ENCODE results near the gene DNAL4. TPM values are rescaled to one million over a fixed set of nuclear protein-coding genes. Genes with fewer than 3 reads are reported as not detected.
A peak's percentile ranks its signal among the peaks of the same experiment; 100 is the strongest.

Gene DNAL4, protein sequence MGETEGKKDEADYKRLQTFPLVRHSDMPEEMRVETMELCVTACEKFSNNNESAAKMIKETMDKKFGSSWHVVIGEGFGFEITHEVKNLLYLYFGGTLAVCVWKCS
- total RNA-seq: 10 to 100 TPM in 1 of 2 experiments, 1 to 10 TPM in 1; 9.3 to 12.0 TPM

- Mint-ChIP-seq H3K36me3 (peaks cover 2% of the 10 kb centered on the region), H3K4me1 (peaks cover 24% of the 10 kb centered on the region), H3K27me3 (peaks cover 5% of the 10 kb centered on the region), H3K27ac (peak within 1 kb of the TSS; percentile 80), H3K9me3 (peaks cover 2% of the 10 kb centered on the region), H3K4me3 (peak within 1 kb of the TSS; percentile 90)
- DNase-seq (peak; percentile 83), ATAC-seq (ENCODE audit: low read depth) (peak; percentile 94)
- POLR2A ChIA-PET: interaction anchor here (1.1 kb wide), 1 partner anchor 34 kb away, joined by 3 read pairs; no protein-coding TSS in a partner anchor
Measured at GRCh38 chr22:38793721-38794466, at the start of gene DNAL4. TSS of gene DNAL4 (minus strand) at chr22:38794143. CDS start at chr22:38782731, 11,412 bp downstream.

DNA sequence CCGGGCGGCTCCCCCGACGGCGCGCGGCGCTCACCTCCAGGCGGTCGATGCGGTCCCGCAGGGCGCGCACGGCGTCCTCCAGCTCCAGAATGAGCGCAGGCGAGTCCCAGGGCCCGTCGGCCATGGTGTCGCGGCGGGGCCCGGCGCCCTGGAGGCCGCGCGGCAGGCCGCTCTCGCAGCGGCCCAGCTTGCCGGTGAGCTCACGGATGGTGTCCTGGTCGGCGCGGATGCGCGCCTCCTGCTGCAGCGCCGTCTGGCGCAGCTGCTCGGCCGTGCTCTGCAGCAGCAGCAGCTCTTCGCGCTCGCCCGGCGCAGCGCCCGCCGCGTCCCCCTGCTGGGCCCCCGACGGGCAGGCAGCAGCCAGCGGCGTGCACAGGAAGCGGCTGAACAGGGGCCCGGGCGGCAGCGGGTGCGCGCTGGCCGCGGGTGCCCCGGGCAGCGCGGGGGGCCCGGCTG is 49.3 kb upstream of the DNAL4 start:
- Mint-ChIP-seq H3K4me1 (peaks cover 5% of the 10 kb centered on the region), H3K36me3 (no peaks in the 10 kb centered on the region), H3K9me3 (no peaks in the 10 kb centered on the region), H3K4me3 (no peak overlapping the region), H3K27ac (no peak overlapping the region), H3K27me3 (peaks cover 63% of the 10 kb centered on the region)
- POLR2A ChIA-PET: interaction anchor here (0.7 to 1.8 kb wide), 4 partner anchors 8 to 201 kb away, joined by 3 to 10 read pairs (median 3); partner anchors contain the start of gene SUN2
- ATAC-seq (ENCODE audit: low read depth) (peak; percentile 90), DNase-seq (peak; percentile 74)

DNA sequence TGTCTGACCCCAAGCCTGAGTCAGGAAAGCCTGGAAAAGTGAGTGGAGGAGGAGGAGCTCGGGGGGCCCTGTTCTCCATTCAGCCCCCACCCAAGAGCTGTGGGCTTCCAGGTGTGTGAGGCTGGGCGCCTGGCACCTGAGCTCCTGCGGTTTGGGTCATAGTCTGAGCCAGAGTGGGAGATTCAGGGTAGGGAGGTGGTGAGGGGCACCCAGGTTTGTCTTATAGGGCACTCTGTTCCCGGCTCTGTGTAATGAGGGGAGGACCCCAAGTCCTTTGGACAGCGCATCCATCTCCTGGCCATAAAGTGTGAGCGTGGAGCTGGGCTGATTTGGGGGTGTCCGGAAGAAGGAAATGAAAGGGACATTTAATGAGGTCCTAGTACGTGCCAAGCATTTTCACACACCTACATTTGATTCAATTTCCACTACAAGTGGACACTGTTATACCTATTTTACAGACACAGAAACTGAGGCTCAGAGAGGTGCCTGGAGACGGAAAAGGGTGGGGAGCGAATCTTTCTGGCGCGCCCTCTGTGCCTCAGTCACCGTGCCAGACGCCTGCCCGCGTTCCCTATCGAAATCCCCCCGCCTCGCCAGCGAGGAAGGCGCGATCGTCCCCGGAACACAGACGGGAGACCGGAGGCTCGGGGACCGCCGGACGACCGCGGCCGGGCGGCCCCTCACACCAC is 48.7 kb upstream of the DNAL4 start:
- Mint-ChIP-seq H3K27me3 (peaks cover 61% of the 10 kb centered on the region), H3K4me3 (peak overlapping the region; percentile 72), H3K36me3 (no peaks in the 10 kb centered on the region), H3K9me3 (no peaks in the 10 kb centered on the region), H3K4me1 (peaks cover 5% of the 10 kb centered on the region), H3K27ac (no peak overlapping the region)
- DNase-seq: no peak
- no peak for ATAC-seq (ENCODE audit: low read depth)
- POLR2A ChIA-PET: interaction anchor here (0.7 to 1.8 kb wide), 4 partner anchors 9 to 201 kb away, joined by 3 to 10 read pairs (median 3); partner anchors contain the start of gene SUN2

DNA sequence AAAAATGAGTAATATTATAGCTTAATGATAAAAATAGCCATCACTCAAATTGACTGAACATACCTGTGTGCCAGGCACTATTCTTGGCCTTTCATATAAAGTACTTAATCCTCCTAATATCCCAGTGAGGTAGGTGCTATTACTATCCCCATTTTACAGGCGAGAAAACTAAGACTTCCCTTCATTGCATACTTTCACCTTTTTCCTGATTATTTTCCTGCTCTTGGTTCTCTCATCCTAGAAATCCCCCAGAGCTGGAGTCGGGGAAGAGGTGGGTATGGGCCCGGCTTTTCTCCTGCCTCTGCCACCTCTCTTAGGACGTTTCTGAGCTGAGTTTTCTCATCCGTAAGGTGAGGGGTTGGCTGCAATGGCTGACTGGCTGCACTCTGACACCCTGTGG is 47.7 kb upstream of the DNAL4 start:
- peaks cover 5% of the 10 kb centered on the region for H3K4me1 Mint-ChIP-seq
- H3K27ac Mint-ChIP-seq: no peak overlapping the region
- POLR2A ChIA-PET: no interaction called here
- peaks cover 52% of the 10 kb centered on the region for H3K27me3 Mint-ChIP-seq
- H3K36me3 Mint-ChIP-seq: no peaks in the 10 kb centered on the region
- no peaks in the 10 kb centered on the region for H3K9me3 Mint-ChIP-seq
- no peak overlapping the region for H3K4me3 Mint-ChIP-seq
- no peak for ATAC-seq (ENCODE audit: low read depth)
- no peak for DNase-seq

DNA sequence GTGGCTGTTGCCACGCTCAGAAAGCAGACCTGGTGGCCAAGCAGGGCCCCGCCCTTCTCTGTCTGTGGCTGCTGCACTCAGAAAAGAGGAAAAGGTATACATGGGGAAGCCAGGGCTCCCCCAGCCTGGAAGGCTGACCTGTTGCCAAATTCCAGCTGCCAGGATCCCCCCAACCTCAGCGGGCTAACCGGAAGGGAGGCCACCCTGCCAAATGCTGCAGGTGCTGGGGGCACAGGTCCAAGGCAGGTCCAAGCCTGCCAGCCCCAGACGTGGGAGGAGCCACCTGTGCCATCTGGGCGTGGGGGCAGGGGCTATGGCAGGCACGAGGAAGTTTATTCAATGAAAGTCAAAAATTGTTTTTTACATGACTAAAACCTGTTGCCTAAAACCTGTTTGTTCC is 47.3 kb upstream of the DNAL4 start:
- no peaks in the 10 kb centered on the region for H3K9me3 Mint-ChIP-seq
- peaks cover 5% of the 10 kb centered on the region for H3K4me1 Mint-ChIP-seq
- H3K27me3 Mint-ChIP-seq: peaks cover 48% of the 10 kb centered on the region
- ATAC-seq (ENCODE audit: low read depth): no peak
- no peak overlapping the region for H3K27ac Mint-ChIP-seq
- no peaks in the 10 kb centered on the region for H3K36me3 Mint-ChIP-seq
- DNase-seq: no peak
- POLR2A ChIA-PET: no interaction called here
- no peak overlapping the region for H3K4me3 Mint-ChIP-seq

- DNase-seq (no peak), ATAC-seq (ENCODE audit: low read depth) (no peak)
- Mint-ChIP-seq H3K4me1 (peaks cover 5% of the 10 kb centered on the region), H3K4me3 (no peak overlapping the region), H3K27ac (no peak overlapping the region), H3K9me3 (no peaks in the 10 kb centered on the region), H3K27me3 (peaks cover 39% of the 10 kb centered on the region), H3K36me3 (no peaks in the 10 kb centered on the region)
- POLR2A ChIA-PET: no interaction called here
Measured at GRCh38 chr22:38840129-38840528, 46.2 kb upstream of the DNAL4 start.

GRCh38 chr22:38839686-38840085 is 45.7 kb upstream of the DNAL4 start:
- Mint-ChIP-seq H3K36me3 (no peaks in the 10 kb centered on the region), H3K4me1 (peaks cover 5% of the 10 kb centered on the region), H3K27ac (no peak overlapping the region), H3K4me3 (no peak overlapping the region), H3K27me3 (peaks cover 34% of the 10 kb centered on the region), H3K9me3 (no peaks in the 10 kb centered on the region)
- DNase-seq: no peak
- ATAC-seq (ENCODE audit: low read depth): no peak
- POLR2A ChIA-PET: no interaction called here

DNA sequence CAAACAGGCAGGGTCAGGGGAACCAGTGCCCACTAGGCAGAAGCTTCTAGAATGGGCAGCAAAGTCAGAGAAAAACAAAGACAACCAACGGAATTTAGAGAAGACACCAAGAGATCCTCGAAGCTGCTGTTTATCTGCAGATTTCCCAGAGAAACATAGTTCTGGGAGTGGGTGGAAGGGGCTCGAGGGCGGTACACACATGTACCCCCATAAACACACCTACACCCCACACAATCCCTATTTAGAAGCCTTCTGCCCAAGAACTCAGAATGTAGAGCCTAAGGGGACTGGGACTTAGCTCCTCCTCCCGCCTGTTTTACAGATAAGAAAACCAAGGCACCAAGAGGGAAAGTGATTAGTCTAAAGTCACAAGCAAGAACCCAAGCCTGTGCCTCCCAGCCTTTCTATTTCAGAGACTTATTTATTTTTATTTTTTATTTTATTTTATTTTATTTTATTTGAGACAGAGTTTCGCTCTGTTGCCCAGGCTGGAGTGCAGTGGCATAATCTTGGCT is 43.5 kb upstream of the DNAL4 start:
- no peak for ATAC-seq (ENCODE audit: low read depth)
- Mint-ChIP-seq H3K9me3 (no peaks in the 10 kb centered on the region), H3K4me3 (no peak overlapping the region)

DNA sequence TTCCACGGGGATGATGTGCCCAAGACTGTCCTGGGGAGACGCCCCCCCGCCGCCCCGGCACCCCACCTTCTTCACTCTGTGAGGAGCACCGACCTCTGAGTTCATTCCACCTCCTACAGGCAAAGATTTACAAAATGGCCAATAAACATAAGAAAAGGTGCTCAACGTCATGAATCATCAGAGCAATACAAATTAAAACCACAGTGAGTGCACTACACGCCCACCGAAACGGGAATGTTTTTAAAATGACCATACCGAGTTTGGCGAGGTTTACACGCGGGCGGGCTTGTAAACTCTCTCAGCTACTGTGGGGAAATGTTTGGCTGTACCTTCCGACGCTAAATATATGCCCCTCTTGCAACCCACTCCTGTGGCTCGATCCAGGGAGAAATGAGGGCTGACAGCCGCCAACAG is 42.0 kb upstream of the DNAL4 start:
- DNase-seq (no peak), ATAC-seq (ENCODE audit: low read depth) (no peak)
- H3K4me3 Mint-ChIP-seq: no peak overlapping the region
- POLR2A ChIA-PET: interaction anchor here (0.5 kb wide), 1 partner anchor 450 kb away, joined by 5 read pairs; no protein-coding TSS in a partner anchor
- H3K27ac Mint-ChIP-seq: no peak overlapping the region
- peaks cover 12% of the 10 kb centered on the region for H3K27me3 Mint-ChIP-seq
- no peaks in the 10 kb centered on the region for H3K36me3 Mint-ChIP-seq
- H3K9me3 Mint-ChIP-seq: no peaks in the 10 kb centered on the region
- peaks cover 2% of the 10 kb centered on the region for H3K4me1 Mint-ChIP-seq

More for the DNA sequence above, 43.5 kb upstream of the DNAL4 start:
- POLR2A ChIA-PET: no interaction called here
- DNase-seq: no peak
- Mint-ChIP-seq H3K36me3 (no peaks in the 10 kb centered on the region), H3K4me1 (peaks cover 5% of the 10 kb centered on the region), H3K27me3 (peaks cover 24% of the 10 kb centered on the region), H3K27ac (no peak overlapping the region)

GRCh38 chr22:38834991-38835390 is 41.0 kb upstream of the DNAL4 start:
- Mint-ChIP-seq H3K27me3 (peaks cover 3% of the 10 kb centered on the region), H3K27ac (no peak overlapping the region), H3K36me3 (no peaks in the 10 kb centered on the region), H3K4me1 (no peaks in the 10 kb centered on the region), H3K4me3 (no peak overlapping the region), H3K9me3 (no peaks in the 10 kb centered on the region)
- DNase-seq (no peak), ATAC-seq (ENCODE audit: low read depth) (no peak)
- POLR2A ChIA-PET: no interaction called here

GRCh38 chr22:38834215-38834953 is 40.4 kb upstream of the DNAL4 start:
- no peak for ATAC-seq (ENCODE audit: low read depth)
- no peak overlapping the region for H3K4me3 Mint-ChIP-seq
- no peak for DNase-seq
- no peak overlapping the region for H3K27ac Mint-ChIP-seq
- POLR2A ChIA-PET: interaction anchor here (0.6 kb wide), 1 partner anchor 29 kb away, joined by 4 read pairs; no protein-coding TSS in a partner anchor
- H3K4me1 Mint-ChIP-seq: no peaks in the 10 kb centered on the region
- no peaks in the 10 kb centered on the region for H3K9me3 Mint-ChIP-seq
- H3K27me3 Mint-ChIP-seq: no peaks in the 10 kb centered on the region
- no peaks in the 10 kb centered on the region for H3K36me3 Mint-ChIP-seq

GRCh38 chr22:38833061-38833460 is 39.1 kb upstream of the DNAL4 start:
- POLR2A ChIA-PET: no interaction called here
- no peak overlapping the region for H3K4me3 Mint-ChIP-seq
- no peaks in the 10 kb centered on the region for H3K36me3 Mint-ChIP-seq
- no peak overlapping the region for H3K27ac Mint-ChIP-seq
- no peaks in the 10 kb centered on the region for H3K9me3 Mint-ChIP-seq
- ATAC-seq (ENCODE audit: low read depth) (no peak), DNase-seq (no peak)
- H3K27me3 Mint-ChIP-seq: no peaks in the 10 kb centered on the region
- H3K4me1 Mint-ChIP-seq: no peaks in the 10 kb centered on the region

Data from activated naive CD8-positive, alpha-beta T cell treated with anti-CD3 and anti-CD28 coated beads, Interleukin-2, amount 10 ng/mL, durations not matched to agents 7 days and 5 days (primary cell).